NCI-H2081 treated with DMSO at 0.1 percent for 48 hours (cell line): Measurements from ENCODE around the gene YPEL1.
"Not testable (repeated sequence)": the region's sequence is repeated elsewhere in the genome, so short reads cannot be mapped to it uniquely, and the experiment has no call there.

Experiments
- DNase-seq: peaks from one replicate; lab custom pipeline; 2025; lab: John Stamatoyannopoulos, UW

YPEL1 gene

GRCh38 chr22:21682385-21683175 lies 53.0 kb downstream of the YPEL1 start:
- no peak for DNase-seq

GRCh38 chr22:21681566-21682370 lies 53.8 kb downstream of the YPEL1 start:
- DNase-seq: no peak

- DNase-seq: no peak
Measured at GRCh38 chr22:21680830-21681565, 54.6 kb downstream of the YPEL1 start.

GRCh38 chr22:21679383-21679782 lies 56.2 kb downstream of the YPEL1 start:
- DNase-seq: no peak

GRCh38 chr22:21678842-21679241 lies 56.8 kb downstream of the YPEL1 start:
- not testable (repeated sequence) for DNase-seq

GRCh38 chr22:21677606-21678443 lies 57.8 kb downstream of the YPEL1 start:
- DNase-seq: no peak

- no peak for DNase-seq
Measured at GRCh38 chr22:21674638-21675245, 60.9 kb downstream of the YPEL1 start.

GRCh38 chr22:21673534-21674321 lies 61.9 kb downstream of the YPEL1 start:
- no peak for DNase-seq

- DNase-seq: no peak
Measured at GRCh38 chr22:21672107-21672629, 63.4 kb downstream of the YPEL1 start.

GRCh38 chr22:21669026-21669425 lies 66.6 kb downstream of the YPEL1 start:
- DNase-seq: no peak

GRCh38 chr22:21666786-21667185 lies 68.8 kb downstream of the YPEL1 start:
- no peak for DNase-seq

- no peak for DNase-seq
Measured at GRCh38 chr22:21665047-21665851, 70.3 kb downstream of the YPEL1 start.

- no peak for DNase-seq
Measured at GRCh38 chr22:21663738-21664137, 71.9 kb downstream of the YPEL1 start.

- DNase-seq: no peak
Measured at GRCh38 chr22:21661991-21662390, 73.6 kb downstream of the YPEL1 start.

GRCh38 chr22:21660904-21661303 lies 74.7 kb downstream of the YPEL1 start:
- no peak for DNase-seq

GRCh38 chr22:21659864-21660525 lies 75.6 kb downstream of the YPEL1 start:
- DNase-seq: no peak

GRCh38 chr22:21657360-21658032 lies 78.1 kb downstream of the YPEL1 start:
- DNase-seq: no peak

GRCh38 chr22:21657020-21657359 lies 78.6 kb downstream of the YPEL1 start:
- no peak for DNase-seq
